DOHH2 (cell line): ENCODE data around the gene PPP1R14C.

ENCODE experiments used
- H3F3A ChIP-seq: fragments of 200-600 bp; sonication (generic), shearing (Covaris generic); 2 replicates; pipeline ENCODE4 v1.6.0; 2016; ENCODE audit warnings: antibody characterized with exemption, mild to moderate bottlenecking; ENCODE audit not compliant: control insufficient read depth, insufficient read depth
- H3K27ac ChIP-seq: fragments of 200-600 bp; sonication (generic); 2 replicates; pipeline ENCODE4 v1.5.1; 2014; ENCODE audit warnings: low read depth, mild to moderate bottlenecking, low read length, moderate library complexity
- H3K27me3 ChIP-seq: fragments of 200-600 bp; sonication (generic); 2 replicates; pipeline ENCODE4 v1.6.1; 2014; ENCODE audit warnings: mild to moderate bottlenecking, low read length, mixed read lengths; ENCODE audit not compliant: control insufficient read depth
- H3K36me3 ChIP-seq: fragments of 200-600 bp; sonication (generic); 2 replicates; pipeline ENCODE4 v1.6.1; 2014; ENCODE audit warnings: mild to moderate bottlenecking, low read length, moderate library complexity, mixed read lengths; ENCODE audit not compliant: control insufficient read depth
- H3K4me1 ChIP-seq: fragments of 200-600 bp; sonication (generic); 2 replicates; pipeline ENCODE4 v1.6.1; 2014; ENCODE audit warnings: mild to moderate bottlenecking, low read length, mixed read lengths; ENCODE audit not compliant: control insufficient read depth
- H3K4me2 ChIP-seq: fragments of 200-600 bp; sonication (generic); 2 replicates; pipeline ENCODE4 v1.6.0; 2014; ENCODE audit warnings: mild to moderate bottlenecking, low read length, moderate library complexity
- H3K4me3 ChIP-seq: fragments of 200-600 bp; sonication (generic); 2 replicates; pipeline ENCODE4 v1.5.1; 2014; ENCODE audit warnings: mild to moderate bottlenecking, low read length, mixed read lengths
- H3K79me2 ChIP-seq: fragments of 200-600 bp; sonication (generic); 2 replicates; pipeline ENCODE4 v1.6.1; 2014; ENCODE audit warnings: mild to moderate bottlenecking, low read length, mixed read lengths; ENCODE audit not compliant: control insufficient read depth
- H3K9me2 ChIP-seq: fragments of 200-600 bp; sonication (generic); replicated peaks from 2 replicates; pipeline ENCODE4 v1.6.1; 2014; ENCODE audit warnings: mild to moderate bottlenecking, low read length, mixed read lengths; ENCODE audit not compliant: control insufficient read depth
- H3K9me3 ChIP-seq: fragments of 200-600 bp; sonication (generic); 2 replicates; pipeline ENCODE4 v1.6.1; 2014; ENCODE audit warnings: antibody characterized with exemption, low read length, mixed read lengths; ENCODE audit not compliant: control insufficient read depth, insufficient read depth
- H4K20me1 ChIP-seq: fragments of 200-600 bp; sonication (generic); 2 replicates; pipeline ENCODE4 v1.6.0; 2014; ENCODE audit warnings: low read depth, mild to moderate bottlenecking, antibody characterized with exemption, low read length, moderate library complexity; ENCODE audit not compliant: control insufficient read depth, insufficient read depth
- EZH2phosphoT487 ChIP-seq: fragments of 200-600 bp; sonication (generic); IDR thresholded peaks from 2 replicates; pipeline ENCODE4 v1.6.1; 2017; ENCODE audit warnings: borderline replicate concordance, mild to moderate bottlenecking, antibody characterized with exemption, low read length, moderate library complexity, mixed read lengths
- TF ChIP-seq, protein P1 (sequence below): fragments of 200-600 bp; sonication (generic); IDR thresholded peaks from one replicate; pipeline ENCODE4 v1.5.1; 2014; ENCODE audit warnings: antibody characterized with exemption, mild to moderate bottlenecking, low read depth, low read length; ENCODE audit not compliant: poor library complexity, severe bottlenecking

PPP1R14C gene

GRCh38 chr6:150281767-150282166 lies 138.9 kb downstream of the PPP1R14C start:
- H3K4me1 ChIP-seq, result peaks cover 24% of the 10 kb centered on the region
- TF ChIP-seq, protein P1, sequence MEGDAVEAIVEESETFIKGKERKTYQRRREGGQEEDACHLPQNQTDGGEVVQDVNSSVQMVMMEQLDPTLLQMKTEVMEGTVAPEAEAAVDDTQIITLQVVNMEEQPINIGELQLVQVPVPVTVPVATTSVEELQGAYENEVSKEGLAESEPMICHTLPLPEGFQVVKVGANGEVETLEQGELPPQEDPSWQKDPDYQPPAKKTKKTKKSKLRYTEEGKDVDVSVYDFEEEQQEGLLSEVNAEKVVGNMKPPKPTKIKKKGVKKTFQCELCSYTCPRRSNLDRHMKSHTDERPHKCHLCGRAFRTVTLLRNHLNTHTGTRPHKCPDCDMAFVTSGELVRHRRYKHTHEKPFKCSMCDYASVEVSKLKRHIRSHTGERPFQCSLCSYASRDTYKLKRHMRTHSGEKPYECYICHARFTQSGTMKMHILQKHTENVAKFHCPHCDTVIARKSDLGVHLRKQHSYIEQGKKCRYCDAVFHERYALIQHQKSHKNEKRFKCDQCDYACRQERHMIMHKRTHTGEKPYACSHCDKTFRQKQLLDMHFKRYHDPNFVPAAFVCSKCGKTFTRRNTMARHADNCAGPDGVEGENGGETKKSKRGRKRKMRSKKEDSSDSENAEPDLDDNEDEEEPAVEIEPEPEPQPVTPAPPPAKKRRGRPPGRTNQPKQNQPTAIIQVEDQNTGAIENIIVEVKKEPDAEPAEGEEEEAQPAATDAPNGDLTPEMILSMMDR, result no peak
- no peak for TF ChIP-seq EZH2phosphoT487

DNA sequence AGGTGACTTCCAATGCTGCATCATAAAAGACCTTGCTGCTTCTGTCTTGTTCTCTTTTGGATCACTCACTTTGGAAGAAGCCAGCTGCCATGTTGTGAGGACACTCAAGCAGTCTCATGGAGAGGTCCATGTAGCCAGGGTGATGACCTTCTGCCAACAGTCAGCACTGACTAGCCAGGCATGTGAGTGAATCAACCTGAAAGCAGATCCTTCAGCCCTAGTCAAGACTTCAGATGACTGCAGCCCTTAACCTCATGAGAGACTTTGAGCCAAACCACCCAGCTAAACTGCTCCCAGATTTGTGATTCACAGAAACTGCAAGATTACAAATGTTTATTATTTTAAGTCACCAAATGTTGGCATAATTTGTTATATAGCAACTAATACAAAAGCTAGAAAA lies 140.0 kb downstream of the PPP1R14C start:
- Histone ChIP-seq H3K4me1 (peaks cover 24% of the 10 kb centered on the region), H3K27ac (no peak overlapping the region), H3K27me3 (peaks cover 5% of the 10 kb centered on the region; the same call in 1 of the 2 replicates), H3K79me2 (no peaks in the 10 kb centered on the region), H3K9me2 (no peaks in the 10 kb centered on the region), H3K4me2 (no peak overlapping the region), H4K20me1 (no peaks in the 10 kb centered on the region), H3K4me3 (no peak overlapping the region), H3F3A (no peaks in the 10 kb centered on the region), H3K9me3 (no peaks in the 10 kb centered on the region), H3K36me3 (no peaks in the 10 kb centered on the region)
- TF ChIP-seq, protein P1, result no peak
- no peak for TF ChIP-seq EZH2phosphoT487

More at GRCh38 chr6:150281767-150282166, 138.9 kb downstream of the PPP1R14C start:
- peaks cover 5% of the 10 kb centered on the region; the same call in 1 of the 2 replicates for H3K27me3 ChIP-seq
- no peak overlapping the region for H3K4me3 ChIP-seq
- H3K27ac ChIP-seq, result no peak overlapping the region
- H3K4me2 ChIP-seq, result no peak overlapping the region
- H3K9me2 ChIP-seq, result no peaks in the 10 kb centered on the region
- no peaks in the 10 kb centered on the region for H3K9me3 ChIP-seq
- no peaks in the 10 kb centered on the region for H3F3A ChIP-seq
- no peaks in the 10 kb centered on the region for H3K79me2 ChIP-seq
- H3K36me3 ChIP-seq, result no peaks in the 10 kb centered on the region
- no peaks in the 10 kb centered on the region for H4K20me1 ChIP-seq

- Histone ChIP-seq H3K9me2 (no peaks in the 10 kb centered on the region), H3K4me3 (no peak overlapping the region), H3K9me3 (no peaks in the 10 kb centered on the region), H3F3A (no peaks in the 10 kb centered on the region), H3K27ac (no peak overlapping the region), H3K4me1 (no peaks in the 10 kb centered on the region), H3K36me3 (no peaks in the 10 kb centered on the region), H4K20me1 (no peaks in the 10 kb centered on the region), H3K27me3 (peaks cover 9% of the 10 kb centered on the region; the same call in 1 of the 2 replicates), H3K79me2 (no peaks in the 10 kb centered on the region), H3K4me2 (no peak overlapping the region)
- TF ChIP-seq, protein P1, result no peak
- TF ChIP-seq EZH2phosphoT487, result no peak
These were observed 143.6 kb downstream of the PPP1R14C start for GRCh38 chr6:150286460-150286859.
